Choroid plexus epithelial cell (primary cell): ENCODE measurements around the gene OTULIN.

ENCODE experiments used
- DNase-seq: peaks from one replicate; pipeline ENCODE4 v3.0.0-alpha.2; 2010; ENCODE audit warnings: low read depth
- H3K4me3 ChIP-seq: 2 replicates; pipeline ENCODE4 v1.5.1; 2011; ENCODE audit warnings: low read depth, mild to moderate bottlenecking, control low read depth, low read length, moderate library complexity
- TF ChIP-seq, protein P1 (sequence below): conservative IDR thresholded peaks from 2 replicates; pipeline ENCODE4 v1.5.1; 2011; ENCODE audit warnings: low read depth, mild to moderate bottlenecking, control low read depth, inconsistent platforms, low read length, moderate library complexity

Gene OTULIN

GRCh38 chr5:14660833-14661232, 3.7 kb upstream of the OTULIN start:
- DNase-seq, result no peak
- TF ChIP-seq, protein P1, sequence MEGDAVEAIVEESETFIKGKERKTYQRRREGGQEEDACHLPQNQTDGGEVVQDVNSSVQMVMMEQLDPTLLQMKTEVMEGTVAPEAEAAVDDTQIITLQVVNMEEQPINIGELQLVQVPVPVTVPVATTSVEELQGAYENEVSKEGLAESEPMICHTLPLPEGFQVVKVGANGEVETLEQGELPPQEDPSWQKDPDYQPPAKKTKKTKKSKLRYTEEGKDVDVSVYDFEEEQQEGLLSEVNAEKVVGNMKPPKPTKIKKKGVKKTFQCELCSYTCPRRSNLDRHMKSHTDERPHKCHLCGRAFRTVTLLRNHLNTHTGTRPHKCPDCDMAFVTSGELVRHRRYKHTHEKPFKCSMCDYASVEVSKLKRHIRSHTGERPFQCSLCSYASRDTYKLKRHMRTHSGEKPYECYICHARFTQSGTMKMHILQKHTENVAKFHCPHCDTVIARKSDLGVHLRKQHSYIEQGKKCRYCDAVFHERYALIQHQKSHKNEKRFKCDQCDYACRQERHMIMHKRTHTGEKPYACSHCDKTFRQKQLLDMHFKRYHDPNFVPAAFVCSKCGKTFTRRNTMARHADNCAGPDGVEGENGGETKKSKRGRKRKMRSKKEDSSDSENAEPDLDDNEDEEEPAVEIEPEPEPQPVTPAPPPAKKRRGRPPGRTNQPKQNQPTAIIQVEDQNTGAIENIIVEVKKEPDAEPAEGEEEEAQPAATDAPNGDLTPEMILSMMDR, result no peak
- H3K4me3 ChIP-seq, result no peak overlapping the region

- TF ChIP-seq, protein P1, result no peak
- DNase-seq, result no peak
- H3K4me3 ChIP-seq, result no peak overlapping the region
These were observed 1.7 kb upstream of the OTULIN start for GRCh38 chr5:14662721-14663260.

- DNase-seq, result peak; percentile 44
- peak overlapping the region; percentile 91 for H3K4me3 ChIP-seq
- TF ChIP-seq, protein P1, result no peak
These were observed 716 bp upstream of the OTULIN start for GRCh38 chr5:14663734-14664269.

DNA sequence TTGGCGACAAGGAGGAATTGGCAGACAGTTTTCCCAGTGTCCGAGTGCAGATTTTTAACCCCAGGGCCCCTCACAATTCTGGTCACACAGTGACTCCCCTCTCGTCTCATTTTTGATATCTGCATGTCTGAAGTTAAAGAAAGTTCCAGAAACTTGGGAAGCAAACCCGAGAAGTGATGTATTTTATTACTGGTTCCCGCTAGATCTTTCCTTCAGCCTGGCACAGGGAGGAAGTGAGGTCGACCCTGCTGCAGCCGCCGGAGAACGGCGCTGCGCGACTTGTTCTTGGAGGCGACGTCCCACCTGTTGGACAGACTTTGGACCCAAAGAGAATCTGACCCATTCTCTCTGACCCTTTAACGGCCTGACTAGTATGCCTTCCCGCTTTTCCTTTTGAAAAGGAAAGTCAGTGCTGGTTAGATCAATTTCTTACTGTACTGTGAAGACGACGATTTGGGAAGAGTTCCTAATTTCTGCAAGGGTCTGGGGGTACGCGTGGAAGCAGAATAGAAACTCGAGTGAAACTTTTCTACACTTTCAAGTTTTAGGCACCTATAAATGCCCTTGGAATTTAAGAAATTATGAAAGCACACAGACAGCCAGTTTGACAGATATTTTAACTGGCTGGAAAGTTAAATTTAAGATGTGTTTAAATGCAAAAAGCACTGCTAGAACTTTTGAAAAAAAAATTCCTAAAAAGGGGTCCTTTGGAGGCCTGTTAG, 744 bp downstream of the OTULIN start:
- TF ChIP-seq, protein P1, result no peak
- peak overlapping the region; percentile 91 for H3K4me3 ChIP-seq
- DNase-seq, result peak; percentile 13

DNA sequence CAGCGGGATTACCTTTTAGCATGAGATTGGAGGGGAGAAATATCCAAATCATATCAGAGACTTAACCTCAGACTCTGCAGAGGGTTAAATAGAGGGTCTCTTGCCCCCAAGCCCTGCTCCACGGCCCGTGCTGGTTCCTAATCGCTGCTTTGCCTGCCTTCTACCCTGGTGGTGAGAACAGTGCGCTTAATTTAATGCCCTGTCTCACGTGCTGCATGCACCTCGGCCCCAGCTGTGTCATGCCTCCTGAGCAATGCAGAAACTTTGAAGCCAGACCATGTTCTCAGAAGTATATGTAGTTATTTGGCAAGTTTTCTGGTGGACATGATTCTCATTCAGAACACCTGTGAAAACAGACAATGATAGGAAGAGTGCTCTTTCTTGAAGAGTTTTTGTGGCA, 1.4 kb downstream of the OTULIN start:
- TF ChIP-seq, protein P1, result peak; percentile 25
- peak overlapping the region; percentile 91 for H3K4me3 ChIP-seq
- peak; percentile 39 for DNase-seq

GRCh38 chr5:14666357-14666756, 1.8 kb downstream of the OTULIN start:
- H3K4me3 ChIP-seq, result peak overlapping the region; percentile 91
- no peak for DNase-seq
- TF ChIP-seq, protein P1, result no peak

DNA sequence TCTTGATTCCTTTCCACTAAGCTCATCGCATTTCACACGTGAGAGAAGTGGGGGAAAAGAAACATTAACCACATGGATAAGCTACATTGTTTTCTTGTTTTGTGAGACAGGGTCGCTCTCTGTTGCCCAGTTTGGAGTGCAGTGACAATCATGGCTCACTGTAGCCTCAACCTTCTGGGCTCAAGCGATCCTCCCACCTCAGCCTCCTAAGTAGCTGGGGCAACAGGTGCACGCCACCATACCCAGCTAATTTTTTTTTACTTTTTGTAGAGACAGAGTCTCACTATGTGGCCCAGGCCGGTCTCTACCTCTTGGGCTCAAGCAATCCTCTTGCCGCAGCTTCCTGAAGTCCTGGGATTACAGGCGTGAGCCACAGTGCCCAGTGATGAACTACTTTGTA, 2.8 kb downstream of the OTULIN start:
- DNase-seq, result no peak
- TF ChIP-seq, protein P1, result no peak

More for the DNA sequence above, 2.8 kb downstream of the OTULIN start:
- no peak overlapping the region for H3K4me3 ChIP-seq
